Measurements from ENCODE around the gene ZCCHC24.
A peak's percentile ranks its signal among the peaks of the same experiment; 100 is the strongest.

- TF ChIP-seq CTCF (IDR thresholded peaks at IDR 0.05 in 8 of 11, conservative IDR thresholded peaks at IDR 0.05 in 3 of 11) (no peak), POLR2A (IDR thresholded peaks at IDR 0.05) (no peak), POLR2AphosphoS5 (IDR thresholded peaks at IDR 0.05) (peak in 2 of 3 donors; percentile 21 to 22)
These were observed 109.8 kb downstream of the ZCCHC24 start for GRCh38 chr10:79335470-79336235.
